ENCODE results near the gene PARD3. TPM values are rescaled to one million over a fixed set of nuclear protein-coding genes. Genes with fewer than 3 reads are reported as not detected.

PARD3 gene
- polyA plus RNA-seq, 3 donors = 0.51 TPM; not detected in 2

DNA sequence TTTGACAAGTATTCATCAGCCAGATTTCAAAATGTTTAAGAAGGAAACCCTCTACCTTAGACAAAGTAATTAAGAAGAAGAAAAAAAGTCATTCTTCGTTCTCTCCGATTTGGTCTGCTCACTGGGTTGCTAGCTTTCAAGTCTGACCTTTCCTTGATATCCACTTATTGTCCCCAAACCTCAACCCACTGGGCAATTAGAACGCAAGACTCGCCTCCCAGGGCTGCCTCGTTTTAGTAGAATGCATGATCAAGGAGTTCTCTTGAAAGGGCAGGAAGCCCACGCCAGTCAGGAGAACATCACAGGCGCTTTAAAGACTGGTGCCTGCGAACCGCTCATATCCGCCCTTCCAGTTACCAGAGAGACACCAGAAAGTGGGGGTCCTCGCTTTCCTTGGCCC is 637.7 kb downstream of the PARD3 start:
- H3K4me3 Mint-ChIP-seq = no peak overlapping the region
- Histone ChIP-seq H3K4me1 (ENCODE audit: control insufficient read depth in 1 of 2, insufficient read depth in 2 of 2, low read length in 2 of 2) (peaks cover 13 to 16% of the 10 kb centered on the region in 2 donors), H4K20me1 (ENCODE audit: insufficient read depth, low read length) (no peaks in the 10 kb centered on the region), H3K27me3 (ENCODE audit: control insufficient read depth in 2 of 2, insufficient read depth in 2 of 2, low read length in 2 of 2) (no peaks in the 10 kb centered on the region), H2AFZ (ENCODE audit: insufficient read depth, low read depth, low read length, poor library complexity, severe bottlenecking) (no peak overlapping the region), H3K9me3 (replicated peaks in 1 of 2; ENCODE audit: control insufficient read depth in 1 of 2, insufficient read depth in 1 of 2, low read length in 2 of 2) (no peaks in the 10 kb centered on the region), H3K4me3 (replicated peaks in 1 of 3; ENCODE audit: low read depth in 2 of 3, low read length in 3 of 3) (no peak overlapping the region), H3K9ac (ENCODE audit: insufficient read depth, low read length, poor library complexity, severe bottlenecking) (no peak overlapping the region), H3K4me2 (replicated peaks; ENCODE audit: extremely low read depth, low read length, poor library complexity, severe bottlenecking) (no peak overlapping the region), H3K27ac (ENCODE audit: low read depth in 1 of 2, low read length in 2 of 2) (no peak overlapping the region), H3K79me2 (ENCODE audit: insufficient read depth, low read length) (no peaks in the 10 kb centered on the region), H3K36me3 (replicated peaks in 1 of 2; ENCODE audit: control insufficient read depth in 1 of 2, insufficient read depth in 2 of 2, low read length in 2 of 2) (no peaks in the 10 kb centered on the region)
- TF ChIP-seq, protein P1, sequence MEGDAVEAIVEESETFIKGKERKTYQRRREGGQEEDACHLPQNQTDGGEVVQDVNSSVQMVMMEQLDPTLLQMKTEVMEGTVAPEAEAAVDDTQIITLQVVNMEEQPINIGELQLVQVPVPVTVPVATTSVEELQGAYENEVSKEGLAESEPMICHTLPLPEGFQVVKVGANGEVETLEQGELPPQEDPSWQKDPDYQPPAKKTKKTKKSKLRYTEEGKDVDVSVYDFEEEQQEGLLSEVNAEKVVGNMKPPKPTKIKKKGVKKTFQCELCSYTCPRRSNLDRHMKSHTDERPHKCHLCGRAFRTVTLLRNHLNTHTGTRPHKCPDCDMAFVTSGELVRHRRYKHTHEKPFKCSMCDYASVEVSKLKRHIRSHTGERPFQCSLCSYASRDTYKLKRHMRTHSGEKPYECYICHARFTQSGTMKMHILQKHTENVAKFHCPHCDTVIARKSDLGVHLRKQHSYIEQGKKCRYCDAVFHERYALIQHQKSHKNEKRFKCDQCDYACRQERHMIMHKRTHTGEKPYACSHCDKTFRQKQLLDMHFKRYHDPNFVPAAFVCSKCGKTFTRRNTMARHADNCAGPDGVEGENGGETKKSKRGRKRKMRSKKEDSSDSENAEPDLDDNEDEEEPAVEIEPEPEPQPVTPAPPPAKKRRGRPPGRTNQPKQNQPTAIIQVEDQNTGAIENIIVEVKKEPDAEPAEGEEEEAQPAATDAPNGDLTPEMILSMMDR (IDR thresholded peaks at IDR 0.05) = no peak
- peaks cover 0 to 2% (median 1%) of the 10 kb centered on the region in 3 donors for H3K27me3 Mint-ChIP-seq (ENCODE audit: low read depth in 3 of 3)
- DNase-seq = no peak
- 98% methylated on average over 9 of the region's 11 CpGs for WGBS (ENCODE audit: insufficient coverage)
- peaks cover 19% of the 10 kb centered on the region for H3K4me1 Mint-ChIP-seq
- H3K9me3 Mint-ChIP-seq = peaks cover 0 to 4% (median 0%) of the 10 kb centered on the region in 7 donors
- H3K27ac Mint-ChIP-seq = no peak overlapping the region
- H3K36me3 Mint-ChIP-seq = no peaks in the 10 kb centered on the region
- intact Hi-C loops (cut with micrococcal nuclease) = no loop called here

DNA sequence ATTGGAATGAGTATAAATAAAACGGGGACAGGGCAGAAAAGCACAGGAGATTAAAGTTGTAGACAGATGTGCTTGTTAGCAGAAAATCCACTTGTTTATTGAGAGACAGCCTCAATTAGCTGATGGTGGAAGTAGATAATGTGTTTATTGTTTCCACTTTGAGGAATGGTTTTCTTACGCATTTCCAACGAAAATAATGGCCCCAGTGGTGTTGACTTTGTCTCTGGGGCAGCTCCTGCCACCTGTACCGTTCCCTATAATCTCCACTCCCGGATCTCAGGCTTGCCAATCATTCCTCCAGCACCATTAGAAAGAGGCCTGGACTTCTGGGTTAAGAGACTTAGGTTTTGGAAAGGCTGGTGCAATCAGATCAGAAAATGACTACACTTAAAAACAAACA is 638.7 kb downstream of the PARD3 start:
- no peaks in the 10 kb centered on the region for H3K79me2 ChIP-seq (ENCODE audit: insufficient read depth, low read length)
- no peak overlapping the region for H3K4me2 ChIP-seq (replicated peaks; ENCODE audit: extremely low read depth, low read length, poor library complexity, severe bottlenecking)
- H3K4me1 Mint-ChIP-seq = peaks cover 24% of the 10 kb centered on the region
- no peaks in the 10 kb centered on the region for H3K36me3 Mint-ChIP-seq
- intact Hi-C loops (cut with micrococcal nuclease) = no loop called here
- no peak overlapping the region for H3K4me3 ChIP-seq (replicated peaks in 1 of 3; ENCODE audit: low read depth in 2 of 3, low read length in 3 of 3)
- H3K4me1 ChIP-seq (ENCODE audit: control insufficient read depth in 1 of 2, insufficient read depth in 2 of 2, low read length in 2 of 2) = peaks cover 21 to 26% of the 10 kb centered on the region in 2 donors
- no peak overlapping the region for H3K9ac ChIP-seq (ENCODE audit: insufficient read depth, low read length, poor library complexity, severe bottlenecking)
- H3K27me3 Mint-ChIP-seq (ENCODE audit: low read depth in 3 of 3) = peaks cover 0 to 2% (median 1%) of the 10 kb centered on the region in 3 donors
- H3K9me3 ChIP-seq (replicated peaks in 1 of 2; ENCODE audit: control insufficient read depth in 1 of 2, insufficient read depth in 1 of 2, low read length in 2 of 2) = no peaks in the 10 kb centered on the region
- no peak overlapping the region for H3K27ac ChIP-seq (ENCODE audit: low read depth in 1 of 2, low read length in 2 of 2)
- no peak for DNase-seq
- WGBS (ENCODE audit: insufficient coverage) = 100% methylated on average over 1 of the region's 5 CpGs
- no peak overlapping the region for H3K27ac Mint-ChIP-seq
- H3K9me3 Mint-ChIP-seq = peaks cover 0 to 4% (median 0%) of the 10 kb centered on the region in 7 donors
- H3K36me3 ChIP-seq (replicated peaks in 1 of 2; ENCODE audit: control insufficient read depth in 1 of 2, insufficient read depth in 2 of 2, low read length in 2 of 2) = no peaks in the 10 kb centered on the region
- no peak overlapping the region for H3K4me3 Mint-ChIP-seq
- TF ChIP-seq, protein P1 (IDR thresholded peaks at IDR 0.05) = no peak
- no peaks in the 10 kb centered on the region for H4K20me1 ChIP-seq (ENCODE audit: insufficient read depth, low read length)
- no peaks in the 10 kb centered on the region for H3K27me3 ChIP-seq (ENCODE audit: control insufficient read depth in 2 of 2, insufficient read depth in 2 of 2, low read length in 2 of 2)
- no peak overlapping the region for H2AFZ ChIP-seq (ENCODE audit: insufficient read depth, low read depth, low read length, poor library complexity, severe bottlenecking)

Measured in CD14-positive monocyte (primary cell).